Medulla oblongata (tissue), 1 donor: Measurements from ENCODE around the gene FGGY.

Source experiments
- DNase-seq: peaks from one replicate; pipeline ENCODE4 v3.0.0-alpha.2; 2015; ENCODE audit errors: extremely low spot score

The FGGY gene

DNA sequence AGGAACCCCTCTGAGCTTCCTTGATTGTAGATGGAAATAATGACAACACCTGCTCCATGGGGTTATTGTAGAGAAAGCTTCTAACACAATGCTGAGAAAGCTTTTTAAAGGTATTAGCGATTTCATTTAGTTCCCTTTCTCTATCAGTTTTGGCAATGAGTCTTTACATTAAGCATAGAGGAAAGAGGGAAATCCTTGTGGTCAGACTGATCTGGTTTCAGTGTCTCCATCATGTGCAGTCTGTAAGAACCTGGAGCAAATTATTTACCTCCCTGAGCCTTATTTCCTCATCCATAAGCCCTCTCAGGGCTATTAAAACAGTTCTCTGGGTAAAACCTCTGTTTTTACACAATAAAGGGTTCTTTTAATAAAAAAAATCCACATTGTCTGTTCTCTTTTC is 87.5 kb downstream of the FGGY start:
- no peak for DNase-seq

DNA sequence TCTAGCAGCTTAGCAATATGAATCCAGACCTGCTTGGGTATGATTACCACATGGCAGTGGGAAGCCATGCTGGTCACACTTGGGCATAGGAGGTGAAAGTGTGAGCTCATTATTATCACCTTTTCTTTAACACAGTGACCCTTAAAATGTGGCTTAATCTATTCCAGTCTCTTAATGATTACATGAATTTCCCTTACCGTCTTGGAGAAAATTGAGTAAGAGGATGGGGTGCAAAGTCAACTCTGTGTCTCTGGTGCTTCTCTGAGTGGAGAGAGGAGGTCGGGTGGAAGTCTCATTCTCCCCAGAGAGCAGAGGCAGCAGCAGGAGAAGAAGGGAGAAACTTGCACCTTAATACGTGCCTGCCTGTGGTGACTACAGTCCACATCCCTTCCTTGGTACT is 91.3 kb downstream of the FGGY start:
- no peak for DNase-seq

DNA sequence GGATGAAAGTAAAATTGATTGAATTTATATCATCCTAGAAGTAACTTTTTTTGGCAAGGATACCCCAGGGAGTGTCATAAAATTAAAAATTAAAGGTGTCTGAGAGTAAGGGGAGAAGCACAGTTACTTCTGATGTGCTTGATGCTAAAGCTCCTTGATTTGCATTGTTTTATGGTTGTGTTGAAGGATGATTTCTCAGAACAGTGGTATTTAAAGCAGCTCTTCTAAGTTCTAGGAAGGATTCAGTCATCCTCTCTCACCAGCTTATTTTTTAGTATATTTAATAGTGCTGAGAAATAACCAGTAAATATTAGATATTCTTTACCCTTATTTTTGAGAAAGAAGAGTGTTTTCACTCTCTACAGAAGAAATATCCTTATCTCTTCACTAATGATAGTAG is 93.0 kb downstream of the FGGY start:
- DNase-seq, result no peak

DNA sequence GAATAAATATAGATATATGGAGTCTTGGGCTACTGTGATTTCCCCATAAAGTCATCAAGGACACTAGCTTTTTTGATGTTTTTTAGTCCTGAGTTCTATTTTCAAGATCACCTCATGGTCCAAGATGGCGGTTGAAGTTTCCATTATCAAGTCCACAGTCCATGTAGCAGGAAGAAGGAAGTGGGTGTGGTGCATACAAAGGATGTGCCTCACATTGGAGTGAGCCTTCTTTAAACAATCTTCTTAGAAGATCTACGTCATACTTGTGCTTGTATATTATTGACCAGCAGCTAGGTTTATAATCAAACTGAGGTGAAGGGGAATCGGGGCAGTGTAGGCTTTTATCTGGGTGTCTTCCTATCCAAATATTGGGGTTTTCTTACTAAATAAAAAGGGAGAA is 93.4 kb downstream of the FGGY start:
- no peak for DNase-seq

DNA sequence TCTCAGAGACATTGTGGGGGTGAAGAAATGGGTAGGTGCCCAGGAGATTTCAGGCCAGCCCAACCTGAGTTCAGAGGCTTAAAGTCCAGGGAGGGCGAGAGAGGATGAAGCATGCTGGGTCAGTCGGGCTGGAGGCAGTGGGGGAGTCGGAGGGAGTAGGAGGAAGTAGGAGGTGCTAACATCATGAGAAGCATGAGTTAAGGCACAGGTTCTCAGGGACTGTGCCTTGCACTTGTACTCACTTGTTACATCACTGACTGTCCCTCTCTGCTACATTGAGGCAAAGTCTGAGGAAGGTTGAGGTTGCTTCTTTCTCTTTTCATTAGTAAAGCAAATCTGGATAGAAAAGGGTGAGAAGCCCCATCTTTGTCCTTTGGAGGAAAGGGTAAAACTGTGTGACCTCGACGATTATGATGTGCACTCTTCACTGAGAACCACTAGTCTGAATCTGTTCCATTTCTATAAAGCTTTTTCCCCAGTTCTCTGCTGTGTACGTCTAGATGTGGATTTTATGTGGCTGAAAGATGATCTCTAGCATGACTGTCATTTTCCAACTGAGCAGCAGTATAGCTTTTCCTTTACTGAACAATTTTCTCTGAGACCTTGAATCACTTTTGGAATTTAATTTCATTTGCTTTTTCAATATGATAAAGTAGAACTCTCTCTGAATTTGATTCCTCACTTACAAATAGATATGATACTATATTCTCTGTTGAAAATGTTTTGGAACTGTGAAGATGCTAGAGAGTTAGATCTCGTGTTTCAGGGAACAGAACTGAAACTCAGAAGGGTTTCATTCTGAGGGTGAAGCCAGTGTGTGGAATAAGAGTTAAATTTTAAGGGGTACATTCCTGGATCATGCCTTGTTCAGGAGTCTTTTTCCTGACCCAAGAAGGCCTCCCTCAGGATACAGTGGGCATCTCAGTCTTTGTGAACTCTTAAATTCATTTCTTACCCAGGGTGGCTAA is 94.6 kb downstream of the FGGY start:
- DNase-seq, result no peak

DNA sequence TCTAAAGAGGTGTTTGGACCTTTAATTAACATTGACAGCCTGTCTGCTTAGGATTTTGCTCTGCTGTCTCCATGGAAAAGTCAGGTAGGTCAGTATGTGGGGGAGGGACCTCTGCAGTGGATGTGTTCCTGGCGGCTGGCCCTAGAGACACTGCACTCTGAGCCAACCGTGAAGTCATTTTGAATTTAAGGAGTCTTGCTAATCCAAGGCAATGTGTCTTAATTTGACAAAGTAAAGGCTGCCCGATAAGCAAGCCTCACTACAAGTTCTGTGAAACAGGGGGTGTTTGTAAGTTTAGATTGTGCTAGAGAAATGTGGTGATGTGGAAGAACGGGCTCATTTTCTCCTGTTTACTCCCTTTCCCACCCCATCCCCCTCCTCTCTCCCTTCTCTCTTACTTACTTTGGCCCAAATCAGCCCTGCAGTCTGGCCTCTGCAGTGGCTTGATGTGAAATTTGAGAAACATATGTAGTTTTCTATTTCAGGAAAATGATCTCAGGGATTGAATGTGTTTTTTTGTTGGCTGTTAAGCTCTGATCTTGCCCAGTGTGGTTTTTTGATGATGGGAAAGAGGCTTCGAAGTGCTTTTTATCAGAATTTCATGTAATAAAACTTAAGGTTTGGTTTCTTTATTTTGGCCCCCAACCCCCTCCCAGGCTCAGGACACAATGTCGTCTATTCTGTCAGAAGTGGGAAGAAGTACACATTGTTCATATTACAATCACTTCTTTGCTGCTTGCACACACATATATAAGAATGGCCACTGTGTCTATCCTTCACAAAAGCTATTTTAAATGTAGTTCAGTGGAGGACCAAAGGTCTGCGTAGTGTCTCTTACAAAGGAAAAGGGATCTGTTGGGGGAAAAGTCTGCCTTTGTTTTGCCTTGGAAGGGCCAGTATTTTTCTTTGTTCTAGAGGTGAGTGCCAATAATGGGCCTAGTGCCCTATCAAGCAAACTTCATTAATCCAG is 96.6 kb downstream of the FGGY start:
- peak; percentile 67 for DNase-seq

DNA sequence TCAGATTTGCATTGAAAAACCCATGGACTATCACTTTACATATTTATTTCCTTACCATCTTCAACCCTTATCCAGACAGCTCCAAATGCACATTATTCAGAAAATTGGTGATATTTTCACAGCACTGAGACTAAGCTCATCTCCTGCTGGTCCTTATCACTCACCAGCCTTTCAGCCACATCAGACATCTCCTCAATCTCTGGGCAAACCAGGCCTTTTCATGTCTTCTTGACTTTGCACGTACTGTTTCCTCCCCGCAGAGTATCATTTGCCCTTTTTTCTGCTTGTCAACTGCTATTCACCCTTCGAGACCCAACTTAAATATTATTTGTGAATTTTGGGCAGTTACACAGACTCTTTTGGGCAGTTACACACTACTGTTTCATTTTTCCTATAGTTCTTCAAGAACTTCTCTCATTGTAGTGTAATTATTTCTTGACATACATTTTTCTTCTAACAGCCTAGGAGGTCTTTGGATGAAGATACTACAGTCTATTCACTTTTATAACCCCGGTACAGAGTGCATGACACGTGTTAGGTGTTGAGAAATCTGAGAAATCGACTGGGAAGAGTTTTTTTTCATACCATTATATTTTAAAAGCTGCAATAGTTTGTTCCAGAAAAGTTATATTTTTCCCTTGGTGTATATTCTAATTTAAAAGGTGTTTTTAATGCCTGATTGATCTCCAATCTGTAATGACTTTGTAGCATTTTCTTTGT is 98.0 kb downstream of the FGGY start:
- no peak for DNase-seq

DNA sequence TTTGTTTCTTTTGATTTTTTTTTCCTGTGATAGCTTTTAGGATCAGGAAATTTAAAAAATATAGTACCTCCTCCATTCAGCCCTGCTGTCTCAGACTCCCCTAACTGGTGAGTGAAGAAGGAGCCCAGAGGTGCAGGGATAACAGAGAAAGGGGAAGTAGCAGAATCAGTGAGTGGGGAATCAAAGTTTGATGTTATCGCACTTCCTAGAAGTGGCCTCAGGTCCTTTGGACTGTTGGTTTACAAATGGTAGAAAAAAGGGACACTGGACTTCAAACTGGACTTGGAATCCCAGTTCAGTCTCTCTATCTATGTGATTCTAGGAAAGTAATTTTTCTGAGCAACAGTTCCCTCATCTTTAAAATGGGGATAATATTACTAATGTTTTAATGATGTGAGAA is 99.5 kb downstream of the FGGY start:
- DNase-seq, result no peak

DNA sequence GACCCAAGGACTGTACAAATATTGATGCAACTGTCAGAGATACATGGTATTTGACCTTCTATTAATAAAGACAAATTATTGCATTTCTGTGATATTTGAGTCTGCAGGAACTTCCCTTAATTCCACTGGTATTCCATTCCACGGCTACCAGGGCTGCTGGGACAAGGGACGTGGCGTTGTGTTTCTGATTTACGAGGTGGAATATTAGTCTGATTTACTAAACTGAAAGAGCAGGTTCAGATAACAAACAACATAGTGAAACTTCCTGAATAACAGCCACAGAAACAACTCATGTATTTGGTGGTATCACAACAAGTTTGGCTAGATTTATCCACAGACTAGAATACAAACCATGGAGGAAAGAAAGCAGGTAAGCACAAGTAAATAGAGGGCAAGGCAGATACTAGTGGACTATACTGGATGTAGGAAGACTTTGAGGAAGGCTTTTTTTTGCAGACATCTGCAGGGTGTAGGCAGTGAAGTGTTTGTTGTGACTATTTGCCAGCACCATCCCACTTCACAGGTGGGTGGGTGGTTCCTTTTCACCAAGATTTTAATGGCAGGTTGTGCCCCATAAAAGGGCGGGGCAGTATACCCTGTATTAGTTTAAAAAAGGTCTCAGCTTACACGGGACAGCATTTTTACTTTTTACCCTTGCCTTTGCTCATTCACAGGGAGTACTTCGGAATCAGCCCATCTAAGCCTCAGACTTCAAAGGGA is 100.4 kb downstream of the FGGY start:
- DNase-seq, result no peak

DNA sequence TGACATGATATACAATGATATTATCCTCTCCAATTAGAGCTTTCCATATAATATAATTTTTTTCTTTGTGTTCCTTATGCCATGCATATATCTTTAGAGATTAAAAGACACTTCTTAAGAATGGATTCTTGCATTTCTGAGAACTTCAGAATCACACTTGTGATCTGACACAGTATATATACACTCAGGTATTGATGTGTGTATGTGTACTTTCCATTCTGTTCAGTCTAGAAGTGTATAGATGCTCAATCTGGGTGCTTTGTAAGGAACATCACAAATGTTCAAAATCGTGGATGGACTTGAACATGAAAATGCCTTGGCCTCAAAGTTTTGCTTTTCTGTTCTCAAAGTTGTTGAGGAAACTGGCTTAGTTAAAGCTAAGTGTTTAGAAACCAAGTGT is 102.7 kb downstream of the FGGY start:
- DNase-seq, result no peak

DNA sequence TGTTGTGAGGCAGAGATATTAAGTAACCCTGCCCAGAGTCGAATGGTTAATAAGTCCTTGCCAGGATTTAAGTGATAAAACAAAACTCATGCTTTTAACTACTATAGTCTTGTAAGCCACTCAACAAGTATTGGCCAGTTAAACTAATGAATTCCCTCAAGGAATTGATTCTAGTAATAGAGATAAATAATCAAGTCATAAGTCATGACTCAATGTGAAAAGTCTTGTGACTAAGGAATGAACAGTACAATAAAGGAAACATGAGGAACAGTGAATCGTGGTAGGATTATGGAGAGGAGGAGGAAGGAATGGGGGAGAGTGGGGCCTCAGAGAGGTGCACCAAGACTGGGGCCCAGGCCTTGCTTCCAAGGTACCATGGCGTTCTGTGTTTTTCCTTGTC is 104.7 kb downstream of the FGGY start:
- DNase-seq, result no peak

DNA sequence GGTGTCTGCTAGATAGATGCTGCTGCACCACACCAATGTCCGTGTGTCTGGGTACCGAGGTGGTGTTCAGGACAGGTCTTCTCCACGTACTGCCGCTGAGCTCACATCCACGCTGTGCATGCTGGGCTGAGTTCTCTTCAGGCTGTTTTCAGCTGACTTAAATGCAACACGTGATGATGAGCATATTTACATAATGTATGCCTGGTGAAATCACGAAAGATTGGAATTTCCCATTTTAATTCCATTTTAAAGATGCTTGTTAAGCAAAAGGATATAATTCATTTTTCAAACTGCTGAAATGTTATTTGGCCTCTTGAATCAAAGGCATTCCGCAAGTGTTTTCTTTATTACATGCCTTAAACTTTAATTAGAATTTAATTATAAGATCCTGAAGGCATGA is 107.9 kb downstream of the FGGY start:
- no peak for DNase-seq

DNA sequence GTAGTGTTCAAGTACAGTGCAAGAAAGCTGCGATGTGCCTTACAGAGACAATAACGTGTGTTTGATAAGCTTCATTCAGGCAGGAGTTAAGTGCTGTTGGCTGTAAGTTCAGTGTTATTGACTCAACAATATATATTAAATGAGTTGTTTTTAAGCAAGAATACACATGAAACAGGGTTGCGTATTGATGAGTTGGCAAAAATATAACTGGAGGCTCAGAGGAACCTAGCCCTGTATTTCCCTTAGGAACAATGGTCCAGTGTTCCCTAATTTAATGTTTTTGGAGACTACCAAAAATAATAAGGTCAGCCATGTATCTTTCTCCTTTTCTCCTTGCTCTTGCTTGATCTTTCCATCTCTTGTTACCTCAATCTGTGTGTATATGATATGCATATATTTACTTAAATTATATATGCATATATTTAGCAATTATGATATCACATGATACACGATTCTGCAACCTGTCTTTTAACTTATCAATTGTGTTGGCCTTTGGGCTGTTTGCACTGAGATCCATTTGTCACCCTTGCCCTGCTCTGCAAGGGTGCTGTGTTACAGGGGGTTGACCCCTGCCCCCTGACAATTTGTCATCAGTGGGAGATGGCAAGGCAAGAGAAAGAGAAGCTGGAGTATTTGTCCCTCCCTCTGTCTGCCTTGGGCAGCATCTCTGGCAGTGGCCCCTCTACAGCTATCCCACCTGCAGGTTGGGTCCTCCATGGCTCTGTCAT is 109.7 kb downstream of the FGGY start:
- no peak for DNase-seq

DNA sequence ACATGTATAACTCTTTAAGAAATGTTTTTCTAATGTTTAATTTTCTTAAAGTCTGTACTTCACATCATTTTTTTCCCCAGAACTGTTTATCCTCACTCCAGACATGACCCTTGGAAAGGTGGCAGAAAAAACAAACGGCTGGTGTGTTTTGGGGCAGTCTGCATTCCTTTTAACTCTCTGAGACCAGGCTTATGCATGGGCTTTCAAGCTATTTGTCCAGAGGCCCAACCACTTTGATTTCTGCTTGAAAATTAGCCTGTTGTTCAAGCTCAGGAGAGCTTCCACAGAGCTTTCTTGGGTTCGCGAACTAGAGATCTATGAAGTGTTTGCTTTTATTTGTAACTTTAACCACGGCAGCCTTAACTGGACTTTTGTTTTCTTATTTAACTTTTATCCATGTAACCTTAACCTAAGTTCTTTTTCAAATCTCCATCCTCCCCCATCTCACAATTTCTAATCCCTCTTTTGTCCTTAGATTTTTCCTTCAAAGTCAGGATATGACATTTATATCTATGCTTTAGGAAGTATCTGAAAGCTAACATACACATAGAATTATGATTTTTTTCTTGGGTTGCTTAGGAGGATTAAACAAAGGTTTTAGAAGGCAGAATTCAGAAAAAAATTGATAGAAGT is 111.8 kb downstream of the FGGY start:
- DNase-seq, result no peak

DNA sequence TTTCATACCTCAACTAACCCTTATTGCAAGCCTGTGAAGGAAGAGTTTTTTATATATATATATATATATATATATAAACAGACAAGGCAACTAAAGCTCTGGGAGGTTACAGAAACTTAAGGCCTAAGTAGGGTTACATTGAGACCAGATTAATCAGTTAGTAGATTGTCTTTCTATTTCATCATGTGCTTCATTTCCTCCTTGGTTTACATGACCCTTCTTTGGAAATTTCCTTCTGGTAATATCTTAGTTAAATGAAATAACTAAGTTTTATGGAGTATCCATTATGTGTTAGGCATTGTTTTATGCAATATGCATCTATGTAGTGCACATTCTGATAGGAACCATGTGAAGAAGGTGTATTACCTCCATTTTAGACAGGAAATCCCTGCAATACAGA is 112.7 kb downstream of the FGGY start:
- DNase-seq, result no peak

DNA sequence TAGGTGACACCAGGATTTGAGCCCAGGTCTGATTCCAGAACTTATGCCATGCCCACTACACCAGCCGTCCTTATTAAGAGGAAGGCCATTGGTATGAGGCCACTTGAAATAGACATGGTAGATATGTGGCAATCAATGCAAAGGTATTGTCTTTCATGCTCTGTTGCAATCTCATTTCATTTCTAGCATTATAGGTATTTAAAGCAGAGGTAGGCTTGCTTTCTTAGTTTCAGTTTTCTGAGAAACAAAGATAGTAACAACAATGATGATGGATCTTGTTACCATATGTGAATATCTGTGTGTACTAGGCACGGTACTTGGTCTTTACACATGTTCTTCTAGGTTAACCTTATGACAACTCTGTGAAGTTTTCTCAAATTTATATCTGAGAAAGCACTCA is 113.1 kb downstream of the FGGY start:
- DNase-seq, result no peak

DNA sequence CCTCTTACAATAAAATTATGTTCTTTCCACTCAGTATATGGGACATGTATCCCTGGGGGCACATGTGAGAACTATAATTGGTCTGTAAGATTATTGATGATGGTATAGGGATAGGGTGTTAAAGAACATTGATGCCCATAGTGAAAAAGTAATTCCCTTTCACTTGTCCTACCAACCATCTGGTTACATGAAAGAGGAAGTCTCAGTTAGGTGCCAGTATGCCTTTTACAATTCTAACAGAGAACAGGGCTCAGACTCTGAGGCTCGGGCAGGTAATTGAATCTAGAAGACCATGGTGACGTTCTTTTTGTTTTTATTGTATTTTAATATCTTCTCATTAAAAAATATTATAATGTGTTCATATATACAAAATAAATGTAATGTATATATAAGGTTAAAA is 113.6 kb downstream of the FGGY start:
- no peak for DNase-seq

DNA sequence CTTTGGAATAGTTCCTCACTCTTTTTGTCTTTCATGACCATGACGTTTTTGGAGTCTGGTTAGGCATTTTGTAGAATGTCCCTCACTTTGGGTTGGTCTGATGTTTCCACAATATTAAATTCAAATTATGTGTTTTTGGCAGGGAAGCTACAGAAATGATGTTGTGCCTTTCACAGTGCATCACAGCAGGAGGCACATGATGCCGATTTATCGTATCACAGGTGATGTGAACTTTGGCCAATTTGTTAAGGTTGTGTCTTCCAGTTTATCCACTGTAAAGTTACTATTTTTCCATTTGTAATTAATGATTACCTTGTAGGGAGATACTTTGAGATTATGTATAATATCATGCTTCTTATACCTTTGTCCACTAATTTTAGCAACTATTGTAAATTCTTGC is 114.3 kb downstream of the FGGY start:
- DNase-seq, result no peak

DNA sequence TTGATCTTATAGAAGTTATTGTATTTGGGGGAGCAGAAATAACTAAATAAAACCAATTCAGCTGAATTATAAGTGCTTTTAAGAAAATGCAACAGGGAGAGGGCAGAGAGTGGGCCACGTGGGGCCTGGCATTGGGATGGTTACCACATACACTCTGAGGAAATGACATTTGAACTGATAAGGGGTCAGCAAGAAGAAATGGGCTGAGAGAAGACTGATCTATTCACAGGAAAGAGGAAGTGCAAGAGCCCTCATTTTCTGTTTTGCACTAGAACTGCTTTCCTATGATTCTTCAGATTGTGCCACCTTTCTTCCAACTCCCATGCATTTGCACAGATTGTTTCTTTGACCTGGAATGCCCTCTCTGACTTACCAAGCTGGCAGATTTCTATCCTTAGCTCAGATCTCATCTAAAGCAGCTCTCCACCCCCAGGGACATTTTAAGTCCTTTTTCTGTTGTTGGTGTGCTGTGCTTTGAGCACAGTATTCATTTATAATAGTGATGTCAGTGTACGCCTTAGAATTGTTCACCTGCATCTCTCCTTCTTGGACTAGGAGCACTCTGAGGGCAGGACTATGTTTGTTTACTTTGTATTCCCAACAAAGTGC is 115.9 kb downstream of the FGGY start:
- DNase-seq, result no peak

DNA sequence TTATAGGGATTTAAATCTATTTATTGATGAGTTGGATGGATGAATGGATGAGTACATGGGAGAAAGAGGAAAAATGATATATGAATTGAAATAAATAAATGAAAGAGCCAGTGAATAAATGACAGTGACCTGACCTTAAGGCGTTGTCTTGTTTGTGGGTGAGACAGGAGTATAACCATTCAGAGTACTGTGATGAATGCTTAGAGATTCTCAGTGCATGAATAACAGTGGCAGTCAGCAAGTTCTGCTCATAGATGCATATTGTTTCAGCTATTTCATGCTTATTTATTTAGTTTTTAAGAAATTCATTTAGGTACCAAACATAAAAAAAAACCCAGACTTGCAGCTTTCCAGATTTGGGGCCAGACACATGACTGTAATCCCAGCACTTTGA is 116.4 kb downstream of the FGGY start:
- DNase-seq, result no peak
